Activated CD8-positive, alpha-beta T cell treated with anti-CD3 and anti-CD28 coated beads, Interleukin-2, amount 10 ng/mL, durations not matched to agents 7 days and 5 days (primary cell): ENCODE measurements around the gene CHURC1. TPM values are rescaled to one million over a fixed set of nuclear protein-coding genes. Genes with fewer than 3 reads are reported as not detected.

Source experiments
- ATAC-seq: fragments of 150-1000 bp; cut with Tn5 transposase; one replicate; pipeline ENCODE4 v1.10.0; 2021; ENCODE audit warnings: moderate library complexity
- CTCF ChIA-PET: fragments of 350-600 bp; sonication (Branson Sonifier 250); formaldehyde crosslinking; loops from one replicate; lab custom pipeline; 2021; ENCODE audit warnings: antibody characterized with exemption; lab: Charles Lee
- POLR2A ChIA-PET: fragments of 350-600 bp; sonication (Branson Sonifier 250); formaldehyde crosslinking; loops from one replicate; lab custom pipeline; 2021; ENCODE audit warnings: antibody characterized with exemption; lab: Charles Lee
- DNase-seq: peaks from one replicate; pipeline ENCODE4 v3.0.0-alpha.2; 2020
- H3K27ac Mint-ChIP-seq: one replicate; pipeline ENCODE4 v1.8.0; 2021; ENCODE audit warnings: mild to moderate bottlenecking, mixed read lengths
- H3K27me3 Mint-ChIP-seq: one replicate; pipeline ENCODE4 v1.8.0; 2021; ENCODE audit warnings: low read depth, mixed read lengths
- H3K36me3 Mint-ChIP-seq: one replicate; pipeline ENCODE4 v1.8.0; 2021; ENCODE audit warnings: low read depth, mixed read lengths
- H3K4me1 Mint-ChIP-seq: one replicate; pipeline ENCODE4 v1.8.0; 2021; ENCODE audit warnings: low read depth, mixed read lengths
- H3K4me3 Mint-ChIP-seq: one replicate; pipeline ENCODE4 v1.8.0; 2021; ENCODE audit warnings: mild to moderate bottlenecking, mixed read lengths
- H3K9me3 Mint-ChIP-seq: one replicate; pipeline ENCODE4 v1.8.0; 2022; ENCODE audit warnings: mixed read lengths; ENCODE audit not compliant: insufficient read depth
- total RNA-seq, 2 experiments: library from RNA; stranded (reverse); gene quantifications; one replicate each; pipeline ENCODE4 v1.2.3, GENCODE V29; 2021

CHURC1 gene
- total RNA-seq = 10 to 100 TPM; 62.4 to 72.2 TPM

DNA sequence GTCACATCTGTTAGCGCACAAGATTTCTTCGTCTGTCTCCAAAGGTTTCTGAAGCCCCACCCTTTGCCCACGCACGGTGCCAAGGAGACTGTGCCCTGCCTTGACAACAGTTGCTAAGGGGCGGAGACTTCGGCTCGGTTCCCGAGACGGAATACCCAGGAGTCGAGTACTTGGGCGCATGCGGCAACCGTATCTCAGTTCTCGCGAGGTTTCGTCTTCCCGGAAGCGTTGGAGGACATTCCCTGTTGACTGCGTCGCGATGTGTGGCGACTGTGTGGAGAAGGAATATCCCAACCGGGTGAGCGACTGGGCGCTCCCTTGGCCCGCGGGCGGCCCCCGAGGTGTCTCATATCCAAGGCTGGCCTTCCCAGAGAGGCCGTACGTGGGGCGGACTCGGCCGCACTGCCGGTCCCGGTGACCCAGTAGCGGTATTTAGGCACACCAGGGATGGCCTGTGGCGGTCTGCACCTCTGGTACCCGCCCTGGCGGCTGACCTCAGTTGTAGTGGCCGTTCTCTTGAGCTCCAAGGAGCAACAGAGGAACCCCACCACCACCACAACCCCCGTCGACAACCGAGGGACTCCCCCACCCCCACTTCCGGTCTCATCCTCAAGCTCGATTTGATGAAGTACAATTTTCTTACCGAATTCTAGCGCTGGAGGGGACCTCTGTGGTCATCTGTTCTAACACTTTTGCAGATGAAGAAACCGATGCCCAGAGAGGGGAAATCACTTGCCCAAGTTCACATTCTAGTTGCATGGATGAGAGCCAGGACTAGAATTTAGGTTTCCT is at the start of gene CHURC1:
Gene CHURC1, plus strand, starts transcription at position 219 of the 792 bp plus-strand sequence. Its CDS starts 41 bp downstream, at position 260.
- peaks cover 41% of the 10 kb centered on the region for H3K4me1 Mint-ChIP-seq
- H3K4me3 Mint-ChIP-seq = peak within 1 kb of the TSS; percentile 87
- peaks cover 7% of the 10 kb centered on the region for H3K27me3 Mint-ChIP-seq
- DNase-seq (peak; percentile 97), ATAC-seq (peak; percentile 98)
- ChIA-PET POLR2A (interaction anchor here (0.6 to 2.3 kb wide), 13 partner anchors 9 to 135 kb away, joined by 3 to 13 read pairs (median 4); partner anchors contain the start of gene FNTB), CTCF (interaction anchor here (0.6 to 2.2 kb wide), 13 partner anchors 9 to 105 kb away, joined by 3 to 15 read pairs (median 4); partner anchors contain the start of gene FNTB)
- H3K9me3 Mint-ChIP-seq = no peaks in the 10 kb centered on the region
- H3K27ac Mint-ChIP-seq = peak within 1 kb of the TSS; percentile 93
- peaks cover 31% of the 10 kb centered on the region for H3K36me3 Mint-ChIP-seq

DNA sequence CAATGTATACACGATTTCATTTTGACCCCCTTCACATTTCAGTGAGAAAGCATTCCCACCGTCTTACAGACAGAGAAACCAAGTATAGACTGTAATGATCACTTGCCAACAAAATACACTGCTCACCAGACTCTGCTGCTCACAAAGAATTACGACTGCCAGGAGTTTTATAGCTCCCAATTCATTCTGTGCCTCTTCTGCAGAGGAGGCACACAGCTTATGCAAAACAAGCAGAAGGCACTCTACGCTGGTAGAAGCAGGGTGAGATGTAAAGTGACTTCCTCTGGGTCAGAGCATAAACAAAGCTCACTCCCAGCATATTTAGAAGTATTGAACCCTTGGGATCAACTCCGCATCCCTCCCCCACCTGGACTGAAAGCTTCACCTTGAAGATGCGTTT is 49.1 kb upstream of the CHURC1 start:
- ATAC-seq (no peak), DNase-seq (no peak)
- Mint-ChIP-seq H3K27ac (no peak overlapping the region), H3K9me3 (no peaks in the 10 kb centered on the region), H3K4me3 (no peak overlapping the region), H3K4me1 (no peaks in the 10 kb centered on the region), H3K27me3 (peaks cover 36% of the 10 kb centered on the region), H3K36me3 (no peaks in the 10 kb centered on the region)
- ChIA-PET CTCF (interaction anchor here (1.9 kb wide), 1 partner anchor 27 kb away, joined by 6 read pairs; no protein-coding TSS in a partner anchor), POLR2A (no interaction called here)

DNA sequence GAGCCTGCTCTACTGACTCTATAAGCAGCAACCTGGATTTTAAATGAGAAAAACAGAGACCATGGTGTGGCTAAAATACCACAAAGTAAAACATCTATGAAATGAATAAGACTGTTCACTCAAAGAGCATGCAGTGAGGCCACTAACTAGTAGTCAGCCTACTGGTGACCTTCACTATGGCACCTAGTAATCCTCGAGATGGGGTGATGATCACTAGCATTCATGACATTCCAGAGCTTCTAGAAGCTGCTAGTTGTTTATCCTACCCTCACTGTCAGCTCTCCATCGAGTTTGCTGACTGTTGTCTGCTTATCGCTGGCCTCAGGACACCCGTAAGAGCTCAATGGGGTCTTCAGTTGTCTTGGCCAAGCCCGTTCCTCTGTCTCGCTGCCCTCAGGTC is 48.3 kb upstream of the CHURC1 start:
- H3K4me3 Mint-ChIP-seq = no peak overlapping the region
- POLR2A ChIA-PET = no interaction called here
- no peaks in the 10 kb centered on the region for H3K9me3 Mint-ChIP-seq
- ATAC-seq (no peak), DNase-seq (no peak)
- H3K4me1 Mint-ChIP-seq = no peaks in the 10 kb centered on the region
- no peak overlapping the region for H3K27ac Mint-ChIP-seq
- no peaks in the 10 kb centered on the region for H3K36me3 Mint-ChIP-seq
- H3K27me3 Mint-ChIP-seq = peaks cover 39% of the 10 kb centered on the region
- CTCF ChIA-PET = interaction anchor here (1.9 kb wide), 1 partner anchor 26 kb away, joined by 6 read pairs; no protein-coding TSS in a partner anchor

DNA sequence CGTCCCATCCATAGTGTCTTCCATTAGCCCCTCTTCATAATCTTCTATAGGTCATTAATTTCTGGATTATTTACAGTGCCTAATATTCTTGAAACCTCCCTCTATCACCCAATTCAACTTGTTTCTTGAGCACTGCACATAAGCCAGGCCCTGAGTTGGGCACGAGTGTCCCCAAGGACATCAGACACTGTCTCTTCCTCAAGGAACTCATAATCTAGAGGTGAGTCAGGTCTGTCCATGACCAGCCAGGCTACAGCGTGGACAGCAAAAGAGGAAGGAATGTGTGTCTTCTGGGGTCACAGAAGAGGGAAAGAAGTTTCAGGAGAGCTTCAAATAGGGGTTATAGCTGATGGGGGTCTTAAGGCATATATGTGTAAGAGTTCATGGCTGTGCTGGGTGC is 47.1 kb upstream of the CHURC1 start:
- Mint-ChIP-seq H3K36me3 (no peaks in the 10 kb centered on the region), H3K4me3 (no peak overlapping the region), H3K4me1 (no peaks in the 10 kb centered on the region), H3K27me3 (peaks cover 37% of the 10 kb centered on the region), H3K9me3 (no peaks in the 10 kb centered on the region), H3K27ac (no peak overlapping the region)
- ATAC-seq = no peak
- DNase-seq = no peak
- CTCF ChIA-PET = no interaction called here
- POLR2A ChIA-PET = no interaction called here

DNA sequence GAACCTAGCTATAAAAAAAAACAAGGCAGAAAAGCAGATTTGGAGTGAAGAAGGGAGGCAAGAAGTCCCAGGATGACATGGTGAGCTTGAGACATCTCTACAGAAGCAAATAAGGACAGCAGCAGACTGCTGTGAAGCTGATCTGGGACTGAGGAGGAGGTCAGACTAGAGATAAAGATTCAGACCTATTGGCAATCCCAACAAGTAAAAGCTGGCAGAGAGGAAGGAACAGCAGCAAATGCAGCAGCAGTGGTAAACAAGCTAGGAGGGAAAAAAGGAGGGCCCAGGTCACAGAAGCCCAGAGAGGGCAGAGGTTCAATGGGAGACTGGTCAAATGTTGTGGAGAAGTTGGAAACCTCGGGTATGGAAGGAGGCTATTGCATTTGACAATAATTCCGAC is 45.9 kb upstream of the CHURC1 start:
- Mint-ChIP-seq H3K4me3 (no peak overlapping the region), H3K4me1 (no peaks in the 10 kb centered on the region), H3K36me3 (no peaks in the 10 kb centered on the region), H3K9me3 (no peaks in the 10 kb centered on the region), H3K27me3 (peaks cover 39% of the 10 kb centered on the region), H3K27ac (no peak overlapping the region)
- ATAC-seq = no peak
- CTCF ChIA-PET = interaction anchor here (0.9 to 2.7 kb wide), 3 partner anchors 23 to 46 kb away, joined by 3 to 13 read pairs (median 3); no protein-coding TSS in a partner anchor
- POLR2A ChIA-PET = interaction anchor here (0.6 kb wide), 2 partner anchors 11 to 29 kb away, joined by 3 read pairs; no protein-coding TSS in a partner anchor
- no peak for DNase-seq

DNA sequence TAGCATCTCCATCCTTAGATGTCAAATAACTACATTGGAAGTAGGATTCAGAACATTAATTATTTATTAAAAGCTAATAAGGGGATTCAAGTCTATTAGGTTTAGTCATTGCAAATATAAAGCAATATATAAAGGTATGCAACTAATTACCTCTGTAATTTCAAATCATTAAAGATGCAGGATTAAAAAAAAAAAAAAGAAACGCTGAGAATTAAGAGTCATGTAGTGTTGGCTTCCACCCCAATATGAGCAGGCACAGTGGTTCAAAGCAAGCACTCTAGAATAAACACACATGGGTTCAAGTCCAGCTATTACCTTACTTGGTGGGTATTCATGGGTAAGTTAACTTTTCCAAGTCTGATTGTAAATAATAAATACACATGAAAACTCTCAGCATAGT is 45.4 kb upstream of the CHURC1 start:
- CTCF ChIA-PET = interaction anchor here (0.9 to 2.7 kb wide), 3 partner anchors 23 to 46 kb away, joined by 3 to 13 read pairs (median 3); no protein-coding TSS in a partner anchor
- H3K9me3 Mint-ChIP-seq = no peaks in the 10 kb centered on the region
- no peaks in the 10 kb centered on the region for H3K4me1 Mint-ChIP-seq

DNA sequence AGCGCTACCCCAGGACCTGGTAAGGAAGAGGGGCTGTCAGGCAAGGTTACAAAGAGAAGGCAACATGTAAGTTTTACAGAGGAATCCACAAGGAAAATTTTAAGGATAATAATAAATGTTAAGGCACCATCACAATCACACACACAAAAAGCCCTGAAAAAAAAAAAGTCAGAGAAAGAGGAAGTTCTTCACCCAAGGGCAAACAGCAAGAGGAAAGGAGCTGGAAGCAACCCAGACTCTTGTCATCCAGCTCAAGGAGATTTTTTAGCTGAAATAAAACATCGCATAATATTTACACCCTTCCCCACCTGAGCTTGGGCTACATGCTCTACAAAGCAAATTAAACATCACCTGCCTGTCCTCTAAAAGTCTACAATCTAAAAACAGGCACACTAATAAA is 44.1 kb upstream of the CHURC1 start:
- Mint-ChIP-seq H3K36me3 (no peaks in the 10 kb centered on the region), H3K4me1 (no peaks in the 10 kb centered on the region), H3K4me3 (no peak overlapping the region), H3K27me3 (peaks cover 40% of the 10 kb centered on the region), H3K9me3 (no peaks in the 10 kb centered on the region), H3K27ac (no peak overlapping the region)
- POLR2A ChIA-PET = no interaction called here
- DNase-seq (no peak), ATAC-seq (no peak)
- CTCF ChIA-PET = interaction anchor here (1.0 to 2.7 kb wide), 2 partner anchors 14 to 22 kb away, joined by 3 to 13 read pairs; no protein-coding TSS in a partner anchor

More for the DNA sequence above, 45.4 kb upstream of the CHURC1 start:
- POLR2A ChIA-PET = no interaction called here
- ATAC-seq (no peak), DNase-seq (no peak)
- no peak overlapping the region for H3K4me3 Mint-ChIP-seq
- peaks cover 40% of the 10 kb centered on the region for H3K27me3 Mint-ChIP-seq
- no peaks in the 10 kb centered on the region for H3K36me3 Mint-ChIP-seq
- no peak overlapping the region for H3K27ac Mint-ChIP-seq

DNA sequence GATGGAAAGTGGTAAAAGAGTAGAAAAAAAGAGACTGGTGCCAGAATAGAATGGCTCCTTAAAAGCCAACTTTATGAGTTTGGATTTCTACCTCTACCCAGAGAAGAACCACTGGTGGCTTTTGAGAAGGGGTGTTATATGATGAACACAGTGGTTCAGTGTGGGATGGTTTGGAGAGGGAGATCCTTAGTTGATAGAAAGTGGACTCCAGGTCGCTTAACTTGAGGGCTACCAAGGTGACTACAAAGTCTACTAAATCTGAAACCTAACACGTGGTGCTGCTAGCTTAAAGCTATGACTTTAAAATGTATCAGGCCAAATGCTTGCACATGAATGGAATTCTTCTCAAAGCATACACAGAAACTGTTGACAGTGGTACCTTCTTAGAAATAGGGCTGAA is 42.9 kb upstream of the CHURC1 start:
- Mint-ChIP-seq H3K36me3 (no peaks in the 10 kb centered on the region), H3K27ac (no peak overlapping the region), H3K27me3 (peaks cover 45% of the 10 kb centered on the region), H3K4me1 (no peaks in the 10 kb centered on the region), H3K9me3 (no peaks in the 10 kb centered on the region), H3K4me3 (no peak overlapping the region)
- ChIA-PET POLR2A (no interaction called here), CTCF (interaction anchor here (1.3 kb wide), 1 partner anchor 20 kb away, joined by 4 read pairs; no protein-coding TSS in a partner anchor)
- no peak for DNase-seq
- ATAC-seq = no peak

DNA sequence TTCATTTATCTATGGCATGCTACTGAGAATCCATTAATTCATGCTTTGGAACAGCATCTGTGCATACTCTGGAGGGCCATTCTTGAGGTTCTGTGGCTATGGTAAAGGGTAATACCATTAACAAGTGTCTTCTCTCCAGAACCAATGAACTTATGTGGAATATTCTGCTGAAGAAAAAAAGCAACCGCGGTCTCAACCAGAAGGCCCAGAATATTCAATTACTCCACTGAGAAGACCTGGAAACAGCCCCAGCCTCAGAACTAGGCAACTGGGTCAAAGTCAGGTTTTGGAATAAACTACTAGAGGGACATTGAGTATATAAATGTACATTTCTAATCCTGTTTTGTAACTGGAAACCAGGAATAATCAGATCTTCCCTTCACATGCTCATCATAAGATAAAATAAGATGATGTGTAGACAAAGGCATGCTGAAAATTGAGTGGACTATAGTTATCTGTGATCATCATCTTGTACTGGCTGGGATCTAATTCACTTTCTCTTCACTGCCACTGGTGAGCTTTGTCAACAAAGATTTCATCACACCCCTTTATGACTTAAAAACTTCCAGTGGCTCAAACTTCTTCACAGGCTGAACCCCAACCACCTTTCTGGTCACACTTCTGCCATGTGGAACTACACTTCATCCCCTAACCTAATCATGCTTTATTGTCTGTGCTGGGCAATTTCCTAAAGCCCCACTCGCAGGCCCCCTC is 40.6 kb upstream of the CHURC1 start:
- Mint-ChIP-seq H3K27ac (no peak overlapping the region), H3K9me3 (no peaks in the 10 kb centered on the region), H3K4me3 (no peak overlapping the region), H3K36me3 (no peaks in the 10 kb centered on the region), H3K4me1 (no peaks in the 10 kb centered on the region), H3K27me3 (peaks cover 53% of the 10 kb centered on the region)
- ChIA-PET CTCF (no interaction called here), POLR2A (no interaction called here)
- DNase-seq (no peak), ATAC-seq (no peak)

DNA sequence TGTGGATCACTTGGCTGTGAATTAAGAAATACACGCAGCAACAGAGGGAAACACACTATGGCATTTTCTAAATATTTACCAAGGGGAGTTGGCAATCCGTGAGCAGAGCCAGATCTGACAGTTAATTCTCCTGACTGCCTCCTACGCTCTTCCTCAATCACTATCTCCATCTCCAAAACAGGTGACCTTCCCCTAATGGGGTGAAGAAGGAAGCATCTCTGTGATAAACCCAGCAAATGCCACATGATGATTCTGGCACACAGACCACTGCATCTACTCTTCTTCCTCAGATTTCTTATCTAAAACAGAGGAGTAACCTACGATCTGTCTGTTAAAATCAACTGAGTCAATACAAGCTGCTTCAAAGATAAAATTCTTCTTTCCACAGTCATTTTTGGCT is 38.9 kb upstream of the CHURC1 start:
- Mint-ChIP-seq H3K4me3 (no peak overlapping the region), H3K9me3 (no peaks in the 10 kb centered on the region), H3K27me3 (peaks cover 52% of the 10 kb centered on the region), H3K4me1 (no peaks in the 10 kb centered on the region), H3K36me3 (no peaks in the 10 kb centered on the region), H3K27ac (no peak overlapping the region)
- POLR2A ChIA-PET = interaction anchor here (0.6 kb wide), 1 partner anchor 275 kb away, joined by 4 read pairs; no protein-coding TSS in a partner anchor
- CTCF ChIA-PET = no interaction called here
- ATAC-seq (no peak), DNase-seq (no peak)

DNA sequence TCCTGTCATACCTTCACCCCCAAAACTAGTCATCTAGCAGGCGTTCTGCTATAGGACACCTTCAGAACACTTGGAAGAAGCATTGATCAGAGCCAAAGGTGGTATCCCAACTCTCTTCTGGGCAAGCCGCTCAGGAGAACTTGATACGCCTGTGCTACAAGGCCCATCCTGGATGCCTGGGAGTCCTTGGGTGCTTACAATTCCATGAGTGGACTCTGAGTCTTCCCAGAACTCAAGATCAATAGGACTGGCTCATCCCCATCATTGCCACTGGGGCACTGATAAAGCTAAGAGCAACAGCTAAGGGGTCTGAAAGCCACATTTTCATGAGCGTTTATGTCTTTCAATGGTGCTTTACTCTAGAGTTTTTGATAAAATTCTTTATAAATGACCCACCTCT is 36.4 kb upstream of the CHURC1 start:
- Mint-ChIP-seq H3K36me3 (no peaks in the 10 kb centered on the region), H3K4me1 (peaks cover 11% of the 10 kb centered on the region), H3K27me3 (peaks cover 52% of the 10 kb centered on the region), H3K27ac (no peak overlapping the region), H3K9me3 (no peaks in the 10 kb centered on the region), H3K4me3 (no peak overlapping the region)
- DNase-seq (no peak), ATAC-seq (no peak)
- ChIA-PET CTCF (interaction anchor here (0.7 to 1.4 kb wide), 4 partner anchors 14 to 113 kb away, joined by 3 to 8 read pairs (median 3); no protein-coding TSS in a partner anchor), POLR2A (interaction anchor here (1.0 kb wide), 1 partner anchor 57 kb away, joined by 3 read pairs; no protein-coding TSS in a partner anchor)
